CD14-positive monocyte (primary cell): ENCODE results near the gene SIM2. TPM values are rescaled to one million over a fixed set of nuclear protein-coding genes. Genes with fewer than 3 reads are reported as not detected.

Experiments
- DNase-seq, 3 donors: peaks; one replicate each; pipeline ENCODE4 v3.0.0-alpha.2; 2011 to 2022
- H2AFZ ChIP-seq: 2 replicates; pipeline ENCODE4 v1.6.0; 2012; ENCODE audit warnings: mild to moderate bottlenecking, low read depth, low read length, inconsistent platforms; ENCODE audit not compliant: insufficient read depth, poor library complexity, severe bottlenecking
- H3K27ac ChIP-seq, 2 donors: 1 replicate in 1 of 2; 2 replicates in 1 of 2; pipeline ENCODE4 v1.5.1; 2012 to 2013; ENCODE audit warnings: low read length in 2 of 2, control low read depth in 1 of 2, inconsistent platforms in 1 of 2, low read depth in 1 of 2, mild to moderate bottlenecking in 1 of 2
- H3K27me3 ChIP-seq, 2 donors: one replicate each; pipeline versions ENCODE4 v1.6.0 to v1.6.1; 2011 to 2013; ENCODE audit warnings: low read length in 2 of 2; ENCODE audit not compliant: control insufficient read depth in 2 of 2, insufficient read depth in 2 of 2
- H3K36me3 ChIP-seq, 2 donors: replicated peaks in 1 of 2; 1 replicate in 1 of 2; 2 replicates in 1 of 2; pipeline versions ENCODE4 v1.5.1 to v1.6.1; 2012 to 2013; ENCODE audit warnings: low read length in 2 of 2, control low read depth in 1 of 2, inconsistent platforms in 1 of 2, mild to moderate bottlenecking in 1 of 2; ENCODE audit not compliant: insufficient read depth in 2 of 2, control insufficient read depth in 1 of 2
- H3K4me1 ChIP-seq, 2 donors: 1 replicate in 1 of 2; 2 replicates in 1 of 2; pipeline versions ENCODE4 v1.5.1 to v1.6.1; 2012 to 2013; ENCODE audit warnings: low read length in 2 of 2, control low read depth in 1 of 2, inconsistent platforms in 1 of 2, mild to moderate bottlenecking in 1 of 2, moderate library complexity in 1 of 2; ENCODE audit not compliant: insufficient read depth in 2 of 2, control insufficient read depth in 1 of 2
- H3K4me2 ChIP-seq: replicated peaks from 2 replicates; pipeline ENCODE3; 2012; ENCODE audit warnings: low read length, moderate library complexity, mild to moderate bottlenecking; ENCODE audit not compliant: poor library complexity, severe bottlenecking; ENCODE audit errors: extremely low read depth
- H3K4me3 ChIP-seq, 3 experiments: fragments of 200-600 bp in 1 of 3; sonication (generic) in 1 of 3; replicated peaks in 1 of 3; 1 replicate in 2 of 3; 2 replicates in 1 of 3; pipeline ENCODE4 v1.5.1; 2011 to 2013; ENCODE audit warnings: low read length in 3 of 3, mild to moderate bottlenecking in 3 of 3, control low read depth in 2 of 3, low read depth in 2 of 3, inconsistent platforms in 1 of 3, moderate library complexity in 1 of 3
- H3K79me2 ChIP-seq: 2 replicates; pipeline ENCODE4 v1.6.0; 2012; ENCODE audit warnings: mild to moderate bottlenecking, control low read depth, inconsistent platforms, low read length, moderate library complexity; ENCODE audit not compliant: insufficient read depth
- H3K9ac ChIP-seq: 2 replicates; pipeline ENCODE4 v1.6.0; 2017; ENCODE audit warnings: low read length, mild to moderate bottlenecking; ENCODE audit not compliant: insufficient read depth, poor library complexity, severe bottlenecking
- H3K9me3 ChIP-seq, 2 donors: replicated peaks in 1 of 2; 1 replicate in 1 of 2; 2 replicates in 1 of 2; pipeline versions ENCODE4 v1.5.1 to v1.6.1; 2012 to 2013; ENCODE audit warnings: low read length in 2 of 2, control low read depth in 1 of 2; ENCODE audit not compliant: control insufficient read depth in 1 of 2, insufficient read depth in 1 of 2
- H4K20me1 ChIP-seq: 2 replicates; pipeline ENCODE4 v1.6.0; 2012; ENCODE audit warnings: mild to moderate bottlenecking, low read length, control low read depth, moderate library complexity; ENCODE audit not compliant: insufficient read depth
- H3K27ac Mint-ChIP-seq, 7 donors: one replicate each; pipeline ENCODE4 v1.8.0; 2020; ENCODE audit warnings: mild to moderate bottlenecking in 7 of 7, mixed read lengths in 7 of 7, moderate library complexity in 6 of 7, inconsistent platforms in 2 of 7
- H3K27me3 Mint-ChIP-seq, 3 donors: one replicate each; pipeline ENCODE4 v1.8.0; 2021 to 2022; ENCODE audit warnings: low read depth in 3 of 3, mild to moderate bottlenecking in 3 of 3, mixed read lengths in 3 of 3, moderate library complexity in 3 of 3, inconsistent platforms in 1 of 3
- H3K36me3 Mint-ChIP-seq, 2 donors: one replicate each; pipeline ENCODE4 v1.8.0; 2020; ENCODE audit warnings: mixed read lengths in 2 of 2, inconsistent platforms in 1 of 2, mild to moderate bottlenecking in 1 of 2
- H3K4me1 Mint-ChIP-seq: one replicate; pipeline ENCODE4 v1.8.0; 2020; ENCODE audit warnings: mild to moderate bottlenecking, mixed read lengths
- H3K4me3 Mint-ChIP-seq, 2 donors: one replicate each; pipeline ENCODE4 v1.8.0; 2020; ENCODE audit warnings: mild to moderate bottlenecking in 2 of 2, mixed read lengths in 2 of 2, moderate library complexity in 1 of 2
- H3K9me3 Mint-ChIP-seq, 7 donors: one replicate each; pipeline ENCODE4 v1.8.0; 2020 to 2022; ENCODE audit warnings: mixed read lengths in 7 of 7, mild to moderate bottlenecking in 6 of 7, moderate library complexity in 6 of 7, inconsistent platforms in 2 of 7
- WGBS: methylation state at CpG from one replicate; pipeline ENCODE4 v1.1.5; 2013; ENCODE audit warnings: missing lambda C conversion rate; ENCODE audit not compliant: insufficient coverage; 5-methylcytosine and 5-hydroxymethylcytosine counted together
- intact Hi-C, 2 donors: fragments of 100-400 bp; cut with micrococcal nuclease; formaldehyde crosslinking; loops; one replicate each; pipeline versions ENCODE4 v1.15.0 to v1.15.1; 2023
- polyA plus RNA-seq, 3 donors: library from polyadenylated mRNA; depleted of rRNA in 1 of 3; unstranded in 2 of 3; stranded (reverse) in 1 of 3; fragments of 300-500 nt in 2 of 3; fragments of >200 nt in 1 of 3; fragmentation: Illumina TruSeq in 2 of 3; gene quantifications; 1 replicate in 2 of 3; 2 replicates in 1 of 3; pipeline ENCODE4 v1.2.3, GENCODE V29; 2012 to 2021
- TF ChIP-seq, protein P1 (sequence below): fragments of 200-600 bp; IDR thresholded peaks from one replicate; pipeline ENCODE4 v1.8.0; 2022; ENCODE audit warnings: antibody characterized with exemption, mild to moderate bottlenecking

The SIM2 gene
- polyA plus RNA-seq, 3 donors, result not detected

DNA sequence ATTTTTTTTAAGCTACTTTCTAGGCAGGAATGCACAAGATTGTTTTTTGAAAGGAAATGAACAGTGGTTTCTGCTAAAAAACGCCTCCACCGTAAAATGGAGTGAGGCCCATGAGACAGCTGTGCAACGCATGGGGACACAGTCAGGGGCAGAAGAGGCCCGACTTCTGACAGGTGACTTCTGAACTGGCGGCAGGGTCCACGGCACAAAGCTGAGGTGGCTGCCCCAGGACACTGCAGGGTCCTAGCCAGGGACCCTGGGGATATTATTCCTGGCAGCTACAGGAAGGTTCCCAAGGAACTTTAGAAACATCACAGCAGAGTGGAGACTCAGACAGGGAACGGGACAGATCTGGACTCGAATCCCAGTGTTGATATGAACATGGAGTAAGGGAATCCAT is 75.1 kb downstream of the SIM2 start:
- Mint-ChIP-seq H3K4me1 (no peaks in the 10 kb centered on the region), H3K27me3 (peaks cover 0 to 2% (median 2%) of the 10 kb centered on the region in 3 donors), H3K27ac (no peak overlapping the region), H3K9me3 (no peaks in the 10 kb centered on the region), H3K36me3 (no peaks in the 10 kb centered on the region), H3K4me3 (no peak overlapping the region)
- no peak overlapping the region for H3K4me2 ChIP-seq
- H3K79me2 ChIP-seq, result no peaks in the 10 kb centered on the region
- H3K9me3 ChIP-seq, result no peaks in the 10 kb centered on the region
- intact Hi-C loops, result no loop called here
- H4K20me1 ChIP-seq, result no peaks in the 10 kb centered on the region
- H3K27ac ChIP-seq, result no peak overlapping the region
- H3K27me3 ChIP-seq, result no peaks in the 10 kb centered on the region
- H3K4me1 ChIP-seq, result no peaks in the 10 kb centered on the region
- TF ChIP-seq, protein P1, sequence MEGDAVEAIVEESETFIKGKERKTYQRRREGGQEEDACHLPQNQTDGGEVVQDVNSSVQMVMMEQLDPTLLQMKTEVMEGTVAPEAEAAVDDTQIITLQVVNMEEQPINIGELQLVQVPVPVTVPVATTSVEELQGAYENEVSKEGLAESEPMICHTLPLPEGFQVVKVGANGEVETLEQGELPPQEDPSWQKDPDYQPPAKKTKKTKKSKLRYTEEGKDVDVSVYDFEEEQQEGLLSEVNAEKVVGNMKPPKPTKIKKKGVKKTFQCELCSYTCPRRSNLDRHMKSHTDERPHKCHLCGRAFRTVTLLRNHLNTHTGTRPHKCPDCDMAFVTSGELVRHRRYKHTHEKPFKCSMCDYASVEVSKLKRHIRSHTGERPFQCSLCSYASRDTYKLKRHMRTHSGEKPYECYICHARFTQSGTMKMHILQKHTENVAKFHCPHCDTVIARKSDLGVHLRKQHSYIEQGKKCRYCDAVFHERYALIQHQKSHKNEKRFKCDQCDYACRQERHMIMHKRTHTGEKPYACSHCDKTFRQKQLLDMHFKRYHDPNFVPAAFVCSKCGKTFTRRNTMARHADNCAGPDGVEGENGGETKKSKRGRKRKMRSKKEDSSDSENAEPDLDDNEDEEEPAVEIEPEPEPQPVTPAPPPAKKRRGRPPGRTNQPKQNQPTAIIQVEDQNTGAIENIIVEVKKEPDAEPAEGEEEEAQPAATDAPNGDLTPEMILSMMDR, result no peak
- no peak overlapping the region for H3K4me3 ChIP-seq
- no peak overlapping the region for H3K9ac ChIP-seq
- DNase-seq, result no peak
- no peak overlapping the region for H2AFZ ChIP-seq
- H3K36me3 ChIP-seq, result no peaks in the 10 kb centered on the region
- 70% methylated on average over 6 of the region's 8 CpGs for WGBS

DNA sequence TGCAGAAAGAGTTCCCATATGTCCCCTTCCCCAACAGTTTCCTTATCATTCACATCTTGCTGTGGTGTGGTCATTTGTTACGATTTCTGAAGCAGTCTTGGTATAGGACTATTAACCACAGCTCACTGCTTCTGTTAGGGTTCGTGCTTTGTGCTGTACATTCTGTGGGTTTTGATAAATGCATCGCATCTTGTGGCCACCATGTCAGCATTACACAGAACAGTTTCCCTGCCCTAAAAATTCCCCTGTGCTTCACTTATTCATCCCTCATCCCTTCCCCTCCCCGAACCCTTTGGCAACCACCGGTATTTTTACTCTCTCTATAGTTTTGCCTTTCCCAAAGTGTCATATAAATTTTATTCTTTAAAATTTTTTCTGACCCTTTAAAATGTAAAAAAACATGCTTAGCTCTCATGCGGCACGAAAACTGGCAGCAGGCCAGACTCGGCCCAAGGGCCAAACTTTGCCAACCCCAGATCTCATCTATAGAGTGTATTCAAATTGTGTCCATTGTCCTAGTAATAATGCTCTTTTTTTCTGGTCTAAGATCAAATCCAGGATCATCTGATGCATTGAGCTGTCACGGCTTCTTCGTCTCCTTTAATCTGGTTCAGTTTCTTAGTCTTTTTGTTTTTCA is 78.2 kb downstream of the SIM2 start:
- intact Hi-C loops, result no loop called here
- no peak for DNase-seq
- H3K27ac Mint-ChIP-seq, result no peak overlapping the region
- Histone ChIP-seq H2AFZ (no peak overlapping the region), H3K9ac (no peak overlapping the region), H4K20me1 (no peaks in the 10 kb centered on the region), H3K9me3 (no peaks in the 10 kb centered on the region), H3K4me3 (no peak overlapping the region), H3K79me2 (no peaks in the 10 kb centered on the region), H3K27me3 (no peaks in the 10 kb centered on the region), H3K4me1 (no peaks in the 10 kb centered on the region), H3K36me3 (no peaks in the 10 kb centered on the region), H3K4me2 (no peak overlapping the region), H3K27ac (no peak overlapping the region)
- no peaks in the 10 kb centered on the region for H3K4me1 Mint-ChIP-seq
- no peak overlapping the region for H3K4me3 Mint-ChIP-seq
- TF ChIP-seq, protein P1, result no peak
- no peaks in the 10 kb centered on the region for H3K36me3 Mint-ChIP-seq
- peaks cover 0 to 3% (median 0%) of the 10 kb centered on the region in 7 donors for H3K9me3 Mint-ChIP-seq
- H3K27me3 Mint-ChIP-seq, result peaks cover 0 to 5% (median 0%) of the 10 kb centered on the region in 3 donors
- WGBS, result 100% methylated on average over 1 of the region's 10 CpGs
